GM19099 (cell line): ENCODE measurements around the gene LHPP.

Source experiments
- POLR2A ChIP-seq: IDR thresholded peaks from 3 replicates; pipeline ENCODE4 v1.6.1; 2011; ENCODE audit warnings: low read depth; ENCODE audit not compliant: insufficient read length; ENCODE audit errors: extremely low read depth

Gene LHPP

GRCh38 chr10:124568848-124569622 is 107.4 kb downstream of the LHPP start:
- TF ChIP-seq POLR2A = no peak

- TF ChIP-seq POLR2A = no peak
Observed at GRCh38 chr10:124569623-124570470, 108.2 kb downstream of the LHPP start.

DNA sequence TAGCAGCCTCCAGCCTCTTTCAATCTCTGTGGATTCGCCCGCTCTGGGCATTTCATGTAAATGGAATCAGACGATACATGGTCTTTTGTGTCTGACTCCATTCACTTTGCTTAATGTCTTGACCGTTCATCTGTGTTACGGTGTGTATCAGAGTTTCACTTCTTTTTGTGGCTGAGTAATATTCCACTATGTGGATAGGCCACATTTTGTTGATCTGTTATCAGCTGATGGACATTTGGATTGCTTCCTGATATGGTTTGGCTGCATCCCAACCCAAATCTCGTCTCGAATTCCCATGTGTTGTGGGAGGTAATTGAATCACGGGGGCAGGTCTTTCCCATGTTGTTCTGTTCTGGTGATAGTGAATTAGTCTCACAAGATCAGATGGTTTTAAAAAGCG is 109.0 kb downstream of the LHPP start:
- no peak for TF ChIP-seq POLR2A

GRCh38 chr10:124572751-124573150 is 111.1 kb downstream of the LHPP start:
- no peak for TF ChIP-seq POLR2A

GRCh38 chr10:124573726-124574455 is 112.3 kb downstream of the LHPP start:
- no peak for TF ChIP-seq POLR2A

GRCh38 chr10:124574456-124575070 is 112.9 kb downstream of the LHPP start:
- TF ChIP-seq POLR2A = no peak

DNA sequence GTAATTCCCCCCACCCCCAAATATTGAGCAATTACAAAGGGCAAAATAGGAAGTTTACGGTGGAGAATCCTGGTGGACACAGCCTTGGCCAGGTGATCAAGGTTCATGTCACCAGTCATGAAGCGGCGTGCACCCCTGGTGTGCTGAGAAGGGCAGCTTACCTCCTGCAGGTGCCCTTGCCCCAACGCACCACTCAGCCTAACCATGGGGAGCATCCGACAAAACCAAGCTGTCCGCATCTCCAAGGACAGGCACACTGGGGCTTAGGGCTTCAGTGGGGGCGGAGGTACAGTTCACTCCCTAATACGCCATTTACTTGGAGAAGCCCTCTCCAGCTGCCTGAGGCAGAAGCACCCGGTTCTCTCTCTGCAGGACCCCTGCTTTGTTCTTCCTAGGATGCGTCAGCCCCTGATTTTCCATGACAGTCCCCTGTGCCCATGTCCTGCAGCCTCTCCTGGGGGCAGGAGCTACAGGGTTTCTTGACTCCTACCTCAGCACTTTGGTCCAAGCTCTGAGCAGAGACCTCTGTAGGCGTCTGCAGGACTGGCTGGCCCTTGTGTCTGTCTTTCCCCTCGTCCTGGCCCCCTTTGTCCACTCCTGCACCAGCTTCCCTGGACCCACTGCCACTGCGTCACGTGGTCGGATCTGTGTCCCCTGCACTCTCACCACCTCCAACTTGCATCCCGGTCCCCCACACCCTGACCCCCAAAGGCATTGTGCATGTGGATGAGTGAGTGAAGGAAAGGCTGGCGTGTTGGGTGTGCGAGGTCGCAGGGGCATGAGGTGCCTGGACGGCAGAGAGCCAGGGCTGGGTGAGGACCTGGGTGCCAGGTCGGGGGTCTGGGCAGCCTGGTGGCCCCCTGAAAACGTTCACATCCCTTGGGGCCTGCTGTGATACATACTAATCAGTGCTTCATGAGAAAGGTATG is 113.7 kb downstream of the LHPP start:
- TF ChIP-seq POLR2A = no peak

DNA sequence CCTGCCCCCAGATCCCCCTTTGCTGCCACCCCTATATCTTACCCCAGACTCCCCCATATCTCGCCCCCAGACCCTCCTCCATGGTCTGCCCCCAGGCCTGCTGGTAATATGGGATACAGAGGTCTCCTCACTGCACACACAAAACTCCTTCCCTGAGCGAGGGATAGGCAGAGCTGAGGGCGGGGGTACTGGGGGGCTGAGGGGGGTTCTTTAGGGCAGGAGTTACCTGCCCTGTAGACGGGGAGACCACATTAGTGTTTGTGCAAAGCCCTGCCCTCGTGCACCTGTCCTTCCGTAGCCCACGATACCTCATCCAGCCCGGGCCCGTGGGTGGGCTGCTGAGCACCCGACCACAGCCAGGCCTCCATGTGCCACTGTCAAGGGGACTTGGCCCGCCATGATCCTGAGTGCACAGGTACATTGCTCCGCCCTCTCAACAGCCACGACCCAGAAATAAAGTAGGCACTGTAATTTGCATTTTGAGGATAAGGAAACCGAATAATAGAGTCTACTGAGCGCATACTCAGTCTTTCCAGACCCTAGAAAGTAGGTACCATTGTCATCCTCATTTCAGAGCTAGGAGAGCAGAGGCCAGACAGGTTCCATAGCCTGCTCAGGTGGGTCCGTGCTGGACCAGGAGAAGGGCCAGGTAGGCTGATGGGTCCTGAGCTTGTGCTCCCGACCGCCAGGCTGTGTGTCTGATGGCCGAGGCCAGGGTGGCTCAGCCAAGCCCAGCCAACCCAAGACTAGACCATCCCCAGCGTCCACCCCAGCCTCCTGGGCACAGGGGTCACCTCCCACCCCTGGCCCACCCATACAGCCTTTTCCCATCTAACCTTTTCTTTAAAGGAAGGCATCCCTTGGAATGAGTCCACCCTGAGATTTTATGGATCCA is 115.2 kb downstream of the LHPP start:
- no peak for TF ChIP-seq POLR2A

- no peak for TF ChIP-seq POLR2A
Observed at GRCh38 chr10:124577651-124578050, 116.0 kb downstream of the LHPP start.

- TF ChIP-seq POLR2A = no peak
Observed at GRCh38 chr10:124578231-124579010, 116.8 kb downstream of the LHPP start.

- no peak for TF ChIP-seq POLR2A
Observed at GRCh38 chr10:124579011-124579399, 117.4 kb downstream of the LHPP start.

GRCh38 chr10:124586142-124586541 is 124.5 kb downstream of the LHPP start:
- no peak for TF ChIP-seq POLR2A
